Stimulated activated CD4-positive, alpha-beta T cell treated with anti-CD3 and anti-CD28 coated beads, TNF-alpha, amount 100 ng/mL, for 48 hours (primary cell): ENCODE data around the gene GAS7.

ENCODE experiments used
- DNase-seq, 3 donors: peaks; one replicate each; pipeline ENCODE4 v3.0.0-alpha.2; 2020; ENCODE audit warnings: low read depth in 3 of 3

The GAS7 gene

GRCh38 chr17:9890124-9890523, 308.3 kb downstream of the GAS7 start:
- no peak for DNase-seq

- no peak for DNase-seq
Observed at GRCh38 chr17:9887508-9887907, 310.9 kb downstream of the GAS7 start.

- no peak for DNase-seq
Observed at GRCh38 chr17:9886141-9886930, 312.1 kb downstream of the GAS7 start.

GRCh38 chr17:9883451-9883850, 315.0 kb downstream of the GAS7 start:
- no peak for DNase-seq

- DNase-seq = no peak
Observed at GRCh38 chr17:9880582-9880999, 317.8 kb downstream of the GAS7 start.

GRCh38 chr17:9878786-9879525, 319.4 kb downstream of the GAS7 start:
- no peak for DNase-seq

- no peak for DNase-seq
Observed at GRCh38 chr17:9878356-9878755, 320.1 kb downstream of the GAS7 start.

- DNase-seq = no peak
Observed at GRCh38 chr17:9875441-9875840, 323.0 kb downstream of the GAS7 start.

- DNase-seq = no peak
Observed at GRCh38 chr17:9874722-9875121, 323.7 kb downstream of the GAS7 start.

- no peak for DNase-seq
Observed at GRCh38 chr17:9872852-9873251, 325.6 kb downstream of the GAS7 start.

GRCh38 chr17:9868552-9868951, 329.9 kb downstream of the GAS7 start:
- DNase-seq = no peak

GRCh38 chr17:9865586-9865985, 332.8 kb downstream of the GAS7 start:
- DNase-seq = no peak

- no peak for DNase-seq
Observed at GRCh38 chr17:9862949-9863348, 335.5 kb downstream of the GAS7 start.

- no peak for DNase-seq
Observed at GRCh38 chr17:9862220-9862619, 336.2 kb downstream of the GAS7 start.

GRCh38 chr17:9860851-9861250, 337.6 kb downstream of the GAS7 start:
- no peak for DNase-seq
